NCI-H345 treated with DMSO at 0.1 percent for 48 hours (cell line): ENCODE measurements around the gene SERPINE2.
"Not testable (repeated sequence)": the region's sequence is repeated elsewhere in the genome, so short reads cannot be mapped to it uniquely, and the experiment has no call there.

Experiments
- DNase-seq: peaks from one replicate; lab custom pipeline; 2025; ENCODE audit not compliant: unreplicated experiment; lab: John Stamatoyannopoulos, UW

SERPINE2 gene

DNA sequence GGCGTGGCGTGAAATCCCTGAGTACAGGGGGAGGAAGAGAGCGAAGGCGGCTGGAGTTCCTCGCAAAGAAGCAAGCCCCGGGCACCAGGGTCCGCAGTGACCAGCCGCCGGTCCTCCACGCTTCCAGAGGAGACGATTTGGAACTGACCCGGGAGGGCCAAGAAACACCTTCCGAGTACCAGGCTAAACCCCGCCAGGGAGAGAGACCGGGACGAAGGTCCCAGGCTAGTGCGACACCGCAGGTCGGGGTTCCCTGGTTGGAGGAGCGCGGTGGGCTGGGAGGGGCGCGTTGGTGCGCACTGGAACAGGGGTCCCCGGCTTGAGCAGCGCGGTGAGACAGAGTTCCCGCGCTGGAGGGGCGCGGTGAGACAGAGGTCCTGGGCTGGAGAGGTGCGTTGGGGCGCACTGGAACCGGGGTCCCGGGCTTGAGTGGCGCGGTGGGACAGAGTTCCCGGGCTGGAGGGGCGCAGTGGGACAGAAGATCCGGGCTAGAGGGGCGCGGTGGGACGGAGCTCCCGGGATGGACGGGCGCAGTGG is 94.9 kb downstream of the SERPINE2 start:
- no peak for DNase-seq

DNA sequence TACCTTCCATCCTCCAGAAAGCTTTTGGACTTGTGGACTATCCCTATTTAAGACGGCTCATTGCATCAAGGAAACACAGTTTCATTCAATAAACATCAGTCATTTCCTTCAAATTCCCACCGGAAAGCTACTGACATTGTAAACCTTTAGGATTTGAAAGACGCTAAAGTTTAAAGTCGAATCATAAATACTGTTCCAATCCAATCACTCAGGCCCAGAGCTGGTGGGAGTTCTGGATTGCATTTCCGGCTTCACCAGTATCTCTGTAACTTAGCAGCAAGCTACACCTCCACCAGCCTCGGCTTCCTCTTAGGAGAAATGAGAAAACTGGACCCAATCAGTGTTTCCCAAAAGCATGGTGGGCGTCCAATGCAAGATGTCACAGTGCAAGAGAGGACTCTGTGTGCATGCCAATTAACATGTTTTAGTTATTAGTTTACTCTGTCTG is 95.5 kb downstream of the SERPINE2 start:
- DNase-seq = no peak

GRCh38 chr2:223943135-223943534 is 96.0 kb downstream of the SERPINE2 start:
- DNase-seq = no peak

DNA sequence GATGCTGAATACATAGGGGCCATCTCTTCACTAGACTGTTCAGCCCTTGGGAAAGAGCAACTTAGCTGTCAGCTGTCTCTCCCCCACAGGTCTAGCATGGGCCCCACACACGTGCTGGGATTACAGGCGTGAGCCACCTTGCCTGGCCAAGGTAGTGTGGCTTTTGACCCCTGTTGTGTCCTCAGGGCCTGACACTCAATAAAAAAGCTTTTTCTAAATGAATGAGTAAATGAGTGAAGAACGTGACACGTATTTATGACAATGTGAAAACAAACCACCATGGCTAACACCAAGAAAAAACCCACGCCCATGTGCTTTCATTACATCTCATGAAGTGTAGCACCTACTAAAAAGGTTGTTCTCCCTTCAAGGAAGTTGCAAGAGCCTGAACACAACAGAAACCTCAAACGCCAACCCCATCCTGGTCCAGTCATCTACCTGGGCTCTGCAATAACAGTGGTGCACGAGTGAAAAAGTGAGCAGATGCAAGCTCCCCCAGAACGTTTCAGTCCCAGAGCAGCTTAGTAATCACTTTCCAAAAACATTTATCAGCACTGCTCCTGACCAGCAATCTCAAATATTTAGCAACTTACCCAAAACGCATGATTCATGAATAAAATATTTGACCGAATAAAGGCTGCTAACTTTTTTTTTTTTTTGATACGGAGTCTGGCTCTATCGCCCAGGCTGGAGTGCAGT is 97.4 kb downstream of the SERPINE2 start:
- DNase-seq = no peak

DNA sequence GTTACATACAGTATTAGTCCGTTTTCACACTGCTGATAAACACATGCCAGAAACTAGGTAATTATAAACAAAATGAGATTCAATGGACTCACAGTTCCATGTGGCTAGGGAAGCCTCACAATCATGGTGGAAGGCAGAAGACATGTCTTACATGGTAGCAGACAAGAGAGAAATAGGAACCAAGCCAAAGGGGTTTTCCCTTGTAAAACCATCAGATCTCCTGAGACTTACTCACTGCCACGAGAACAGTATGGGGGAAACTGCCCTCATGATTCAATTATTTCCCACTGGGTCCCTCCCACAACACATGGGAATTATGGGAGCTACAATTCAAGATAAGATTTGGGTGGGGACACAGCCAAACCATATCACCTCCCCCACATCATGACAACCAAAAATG is 99.6 kb downstream of the SERPINE2 start:
- not testable (repeated sequence) for DNase-seq

DNA sequence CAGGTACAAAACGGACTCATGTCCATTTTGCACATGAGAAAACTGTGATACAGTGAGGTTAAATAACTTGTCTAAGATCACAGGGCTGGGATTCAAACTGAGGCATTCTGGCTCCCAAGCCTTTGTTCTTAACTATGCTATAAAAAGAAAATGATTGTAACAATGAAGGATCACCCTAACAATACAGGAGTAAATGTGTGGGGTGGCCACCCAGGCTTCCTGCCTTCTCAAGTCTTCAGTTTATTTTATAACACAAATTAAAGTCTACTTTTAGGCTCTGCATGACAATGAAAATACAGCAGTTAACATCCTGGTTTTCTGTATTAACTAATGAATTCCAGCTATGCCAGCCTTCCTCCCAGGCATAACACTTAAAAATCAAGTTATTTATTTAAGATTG is 101.6 kb downstream of the SERPINE2 start:
- no peak for DNase-seq

DNA sequence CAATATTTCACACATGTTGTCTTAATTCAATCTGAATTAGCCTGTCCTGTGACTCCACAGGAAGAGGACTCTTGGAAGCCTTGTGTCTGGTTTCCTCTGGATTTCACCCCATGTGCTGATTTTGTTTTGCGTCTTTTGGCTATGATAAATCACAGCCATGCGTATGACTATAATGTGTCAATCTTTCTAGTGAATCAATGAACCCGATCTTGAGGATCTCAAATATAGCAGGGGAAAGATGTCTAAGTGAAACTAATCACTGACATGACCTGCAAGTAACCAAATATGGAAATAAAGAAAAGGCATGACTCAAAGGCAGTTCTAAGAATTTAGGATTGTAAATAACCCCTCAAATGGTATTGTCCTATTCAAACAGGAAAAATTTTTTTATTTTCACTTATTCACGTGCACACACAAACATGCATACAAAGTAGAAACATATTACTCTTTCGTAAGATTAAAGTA is 102.2 kb downstream of the SERPINE2 start:
- no peak for DNase-seq

GRCh38 chr2:223935459-223936125 is 103.5 kb downstream of the SERPINE2 start:
- DNase-seq = no peak

DNA sequence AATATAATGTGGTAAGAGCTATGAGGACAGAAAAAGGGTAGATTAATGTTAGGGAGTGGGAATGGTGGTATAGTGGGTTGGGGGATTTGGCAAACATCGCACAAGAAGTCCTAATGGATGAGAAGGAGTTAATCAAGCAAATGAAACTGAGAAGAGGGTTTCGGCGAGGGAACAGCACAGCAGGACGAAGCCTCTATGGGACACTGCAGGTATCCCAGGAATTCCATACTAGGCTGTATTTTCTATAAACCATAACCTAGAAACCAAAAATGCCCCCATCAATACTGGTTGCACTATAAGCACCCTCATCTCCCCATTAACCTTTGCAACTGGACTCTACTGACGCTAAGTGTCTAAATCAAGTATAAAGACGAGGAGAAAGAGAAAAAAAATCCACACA is 104.2 kb downstream of the SERPINE2 start:
- no peak for DNase-seq

DNA sequence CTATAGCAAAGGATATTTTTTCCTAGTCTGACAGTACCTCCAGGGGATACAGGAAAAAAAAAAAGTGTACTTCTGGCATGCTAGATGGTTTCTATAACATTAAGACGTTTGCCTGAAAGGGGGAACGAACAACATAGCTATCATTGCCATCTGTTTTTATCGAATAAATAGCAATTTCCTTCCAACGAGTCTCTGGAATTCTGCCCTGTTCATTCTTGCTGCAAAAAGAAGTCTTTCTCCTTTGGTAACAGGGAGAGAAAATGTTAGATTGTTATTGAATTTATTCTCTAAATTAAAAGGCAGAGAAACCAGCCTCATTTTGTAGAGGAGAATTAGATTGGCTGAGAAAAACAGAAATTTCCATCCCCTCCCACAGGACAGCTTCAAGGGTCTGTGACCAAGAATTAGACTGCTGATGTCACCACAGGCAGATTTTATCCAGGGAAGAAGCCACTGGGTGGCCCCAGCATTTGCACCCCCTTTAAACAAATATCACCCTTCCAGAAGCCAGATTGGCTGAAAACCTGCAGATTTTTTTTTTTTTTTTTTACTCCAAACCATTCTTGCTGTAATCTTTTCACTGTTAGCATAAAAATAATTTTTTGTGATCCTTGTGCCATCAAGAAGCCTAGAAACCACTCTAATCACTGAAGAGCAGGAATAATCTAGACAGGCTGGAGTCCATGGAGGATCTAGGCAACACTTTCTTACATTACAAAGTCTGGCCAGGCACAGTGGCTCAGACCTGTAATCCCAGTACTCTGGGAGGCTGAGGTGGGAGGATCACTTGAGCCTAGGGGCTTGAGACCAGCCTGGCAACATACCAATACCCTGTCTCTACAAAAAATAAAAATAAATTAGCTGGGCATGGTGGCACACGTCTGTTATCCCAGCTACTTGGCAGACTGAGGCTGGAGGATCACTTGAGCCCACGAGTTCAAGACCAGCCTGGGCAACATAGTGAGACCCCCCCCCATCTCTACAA is 106.0 kb downstream of the SERPINE2 start:
- no peak for DNase-seq

DNA sequence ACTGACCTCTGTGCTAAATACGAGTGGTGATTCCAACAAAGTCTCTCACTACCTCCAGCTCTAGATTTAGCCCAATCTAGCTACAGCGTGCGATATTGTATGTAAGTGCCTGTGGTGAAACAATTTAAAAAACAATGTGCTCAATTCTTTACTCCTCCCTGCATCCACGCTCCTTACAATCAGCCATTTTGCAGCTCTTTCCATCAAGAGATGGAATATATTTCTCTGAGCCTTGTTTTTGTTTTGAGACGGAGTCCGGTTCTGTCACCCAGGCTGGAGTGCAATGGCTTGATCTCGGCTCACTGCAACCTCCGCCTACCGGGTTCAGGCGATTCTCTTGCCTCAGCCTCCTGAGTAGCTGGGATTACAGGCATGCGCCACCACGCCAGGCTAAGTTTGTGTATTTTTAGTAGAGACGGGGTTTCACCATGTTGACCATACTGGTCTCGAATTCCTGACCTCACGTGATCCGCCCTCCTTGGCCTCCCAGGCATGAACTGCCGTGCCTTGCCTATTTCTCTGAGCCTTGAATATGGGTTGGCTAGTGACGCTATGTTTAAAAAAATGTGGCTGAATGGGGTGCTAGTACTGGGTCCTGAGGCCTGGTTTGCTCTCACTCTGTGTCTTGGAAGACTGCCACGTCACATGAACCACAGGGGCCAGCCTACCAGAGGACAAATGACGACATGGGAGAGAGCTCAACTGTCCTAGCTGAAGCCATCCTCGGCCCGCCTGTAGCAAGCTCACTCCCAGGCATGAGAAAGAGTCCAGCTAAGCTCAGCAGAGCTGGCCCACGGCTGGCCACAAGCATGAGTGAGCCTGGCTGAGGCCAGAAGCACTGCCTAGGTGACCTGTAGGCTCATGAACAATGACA is 108.7 kb downstream of the SERPINE2 start:
- no peak for DNase-seq

- DNase-seq = no peak
These were observed 109.4 kb downstream of the SERPINE2 start for GRCh38 chr2:223929571-223930102.

- no peak for DNase-seq
These were observed 110.7 kb downstream of the SERPINE2 start for GRCh38 chr2:223928113-223929006.

GRCh38 chr2:223925106-223925505 is 114.0 kb downstream of the SERPINE2 start:
- no peak for DNase-seq
